Measurements from ENCODE around the gene KRTAP10-11. TPM values are rescaled to one million over a fixed set of nuclear protein-coding genes. Genes with fewer than 3 reads are reported as not detected.

Gene KRTAP10-11
- total and polyA plus RNA-seq, 7 donors, result not detected

DNA sequence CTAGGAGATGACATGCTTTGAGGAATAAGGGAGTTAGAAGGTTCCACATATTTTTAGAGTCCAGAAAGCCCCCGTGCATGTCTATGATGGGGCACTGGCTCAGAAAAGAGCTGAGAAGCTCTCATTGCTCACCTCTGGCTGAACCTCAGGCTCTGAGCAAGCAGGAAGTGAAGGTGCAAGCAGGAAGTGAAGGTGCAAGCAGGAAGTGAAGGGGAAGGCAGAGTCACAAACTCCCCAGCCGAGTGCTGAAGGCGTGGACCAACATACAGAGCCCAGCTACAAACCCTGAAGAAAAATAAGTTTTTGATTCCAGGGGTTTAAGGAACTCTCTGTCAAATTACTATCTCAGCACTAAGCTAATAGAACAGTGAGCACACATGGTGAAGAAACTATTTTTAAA is 27.3 kb upstream of the KRTAP10-11 start:
- Histone ChIP-seq H3K27ac (no peak overlapping the region), H3K9me3 (peaks cover 9% of the 10 kb centered on the region), H3K36me3 (ENCODE audit: insufficient read depth in 1 of 2, low read depth in 1 of 2) (no peaks in the 10 kb centered on the region), H3K4me3 (no peak overlapping the region), H3K27me3 (ENCODE audit: insufficient read depth in 3 of 3, low read length in 2 of 3) (peaks cover 0 to 25% (median 3%) of the 10 kb centered on the region in 3 donors), H3K4me1 (no peaks in the 10 kb centered on the region)
- no peak for ATAC-seq
- 62 to 66% (median 65%) methylated on average over 3 of the region's 3 CpGs for WGBS, 3 donors
- DNase-seq, result no peak
- intact Hi-C loops (cut with DNase I), result no loop called here
- TF ChIP-seq CTCF (IDR thresholded peaks at IDR 0.05), result no peak

DNA sequence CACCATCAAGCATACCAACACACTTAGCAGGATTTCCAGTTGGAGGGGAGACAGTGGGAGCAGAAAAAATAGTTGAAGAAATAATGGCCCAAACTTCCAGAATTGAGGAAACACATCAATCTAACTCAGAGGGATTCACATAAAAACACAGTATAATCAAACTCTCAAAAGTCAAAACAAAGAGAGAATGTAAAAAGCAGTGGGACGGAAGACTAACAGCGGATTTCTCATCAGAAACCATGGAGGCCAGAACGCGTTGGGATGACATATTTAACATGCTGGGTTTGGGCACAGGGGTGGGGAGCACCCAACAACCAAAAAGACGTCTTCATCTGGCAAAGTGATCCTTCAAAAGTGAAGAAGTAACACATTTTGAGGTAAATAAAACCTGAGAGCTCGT is 26.3 kb upstream of the KRTAP10-11 start:
- Histone ChIP-seq H3K4me1 (no peaks in the 10 kb centered on the region), H3K36me3 (ENCODE audit: insufficient read depth in 1 of 2, low read depth in 1 of 2) (no peaks in the 10 kb centered on the region), H3K27ac (no peak overlapping the region), H3K4me3 (no peak overlapping the region), H3K9me3 (peaks cover 14% of the 10 kb centered on the region), H3K27me3 (ENCODE audit: insufficient read depth in 3 of 3, low read length in 2 of 3) (peaks cover 0 to 17% (median 0%) of the 10 kb centered on the region in 3 donors)
- DNase-seq (no peak), ATAC-seq (no peak)
- TF ChIP-seq CTCF (IDR thresholded peaks at IDR 0.05), result no peak
- intact Hi-C loops (cut with DNase I), result loop anchor here in 1 of 2 donors (5.0 kb wide), 1 partner anchor 172 kb away; no protein-coding TSS in a partner anchor
- 82 to 86% (median 85%) methylated on average over 6 of the region's 6 CpGs for WGBS, 3 donors

GRCh38 chr21:44623575-44623974 is 22.6 kb upstream of the KRTAP10-11 start:
- H3K9me3 ChIP-seq, result peaks cover 14% of the 10 kb centered on the region
- H3K27me3 ChIP-seq (ENCODE audit: insufficient read depth in 3 of 3, low read length in 2 of 3), result peaks cover 0 to 9% (median 0%) of the 10 kb centered on the region in 3 donors
- no peaks in the 10 kb centered on the region for H3K36me3 ChIP-seq (ENCODE audit: insufficient read depth in 1 of 2, low read depth in 1 of 2)
- H3K4me3 ChIP-seq, result no peak overlapping the region
- TF ChIP-seq CTCF (IDR thresholded peaks at IDR 0.05), result no peak
- no peak for DNase-seq
- H3K4me1 ChIP-seq, result no peaks in the 10 kb centered on the region
- intact Hi-C loops (cut with DNase I), result loop anchor here in 1 of 2 donors (5.0 kb wide), 1 partner anchor 169 kb away; no protein-coding TSS in a partner anchor
- H3K27ac ChIP-seq, result no peak overlapping the region
- no peak for ATAC-seq

- Histone ChIP-seq H3K4me1 (no peaks in the 10 kb centered on the region), H3K27me3 (ENCODE audit: insufficient read depth in 3 of 3, low read length in 2 of 3) (peaks cover 0 to 13% (median 0%) of the 10 kb centered on the region in 3 donors), H3K27ac (no peak overlapping the region), H3K36me3 (ENCODE audit: insufficient read depth in 1 of 2, low read depth in 1 of 2) (no peaks in the 10 kb centered on the region), H3K4me3 (no peak overlapping the region), H3K9me3 (peaks cover 14% of the 10 kb centered on the region)
- no peak for DNase-seq
- 63 to 73% (median 71%) methylated on average over 7 of the region's 7 CpGs for WGBS, 3 donors
- no peak for ATAC-seq
- intact Hi-C loops (cut with DNase I), result no loop called here
- no peak for TF ChIP-seq CTCF (IDR thresholded peaks at IDR 0.05)
Measured at GRCh38 chr21:44625756-44626155, 20.5 kb upstream of the KRTAP10-11 start.

- H3K4me3 ChIP-seq, result no peak overlapping the region
- no peaks in the 10 kb centered on the region for H3K4me1 ChIP-seq
- no peak overlapping the region for H3K27ac ChIP-seq
- DNase-seq (peak in 1 of 2 donors; percentile 47), ATAC-seq (no peak)
- intact Hi-C loops (cut with DNase I), result no loop called here
- 60 to 66% (median 64%) methylated on average over 10 of the region's 10 CpGs for whole genome bisulfite sequencing, 3 donors
- H3K9me3 ChIP-seq, result peaks cover 14% of the 10 kb centered on the region
- peaks cover 0 to 13% (median 0%) of the 10 kb centered on the region in 3 donors for H3K27me3 ChIP-seq (ENCODE audit: insufficient read depth in 3 of 3, low read length in 2 of 3)
- TF ChIP-seq CTCF (IDR thresholded peaks at IDR 0.05), result no peak
- H3K36me3 ChIP-seq (ENCODE audit: insufficient read depth in 1 of 2, low read depth in 1 of 2), result no peaks in the 10 kb centered on the region
Measured at GRCh38 chr21:44626262-44626661, 20.0 kb upstream of the KRTAP10-11 start.
